NCI-H748 (cell line): Measurements from ENCODE around the gene HMOX2.

ENCODE experiments used
- DNase-seq: peaks from one replicate; lab custom pipeline; 2025; ENCODE audit not compliant: unreplicated experiment; lab: John Stamatoyannopoulos, UW

The HMOX2 gene

DNA sequence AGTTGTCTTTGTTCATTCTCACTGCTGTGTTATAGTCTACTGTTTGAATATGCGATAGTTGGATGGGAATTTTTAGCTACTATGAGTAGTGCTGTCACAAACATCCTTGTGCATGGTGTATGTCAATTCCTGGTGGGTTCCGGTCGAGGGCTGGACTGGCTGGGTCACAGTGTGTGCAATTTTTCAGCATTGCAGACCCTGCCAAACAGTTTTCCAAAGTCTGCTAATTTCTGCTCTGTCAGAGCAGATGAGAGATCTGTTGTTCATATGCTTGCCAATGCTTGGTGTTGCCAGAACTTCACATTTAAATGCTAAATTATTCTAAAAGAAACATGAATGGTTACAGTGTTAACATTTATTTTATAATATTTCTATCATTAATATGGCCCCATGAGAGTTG, 76.3 kb downstream of the HMOX2 start:
- DNase-seq, result no peak

DNA sequence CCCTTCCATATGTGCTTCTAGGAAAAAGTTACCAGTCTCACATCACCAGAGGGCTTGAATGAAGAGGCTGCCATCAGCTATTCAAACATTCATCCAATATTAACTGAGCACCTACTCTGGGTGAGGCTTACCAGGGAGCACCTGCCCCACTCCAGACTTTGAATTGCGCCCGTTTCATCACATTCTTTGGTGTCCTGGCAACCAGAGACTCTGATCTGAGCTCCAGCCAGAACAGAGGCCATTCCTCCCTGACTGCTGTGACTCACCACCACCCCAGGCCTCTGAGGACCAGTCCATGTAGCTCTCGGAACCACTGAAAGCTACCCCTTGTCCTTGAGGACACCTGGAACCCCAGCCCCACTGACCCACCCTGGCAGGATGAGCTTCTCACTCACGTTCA, 79.9 kb downstream of the HMOX2 start, which contains the start of gene C16orf96:
Gene C16orf96, plus strand, starts transcription at position 229 of the 400 bp plus-strand sequence. Its CDS starts 150 bp downstream, at position 379.
- DNase-seq, result no peak

DNA sequence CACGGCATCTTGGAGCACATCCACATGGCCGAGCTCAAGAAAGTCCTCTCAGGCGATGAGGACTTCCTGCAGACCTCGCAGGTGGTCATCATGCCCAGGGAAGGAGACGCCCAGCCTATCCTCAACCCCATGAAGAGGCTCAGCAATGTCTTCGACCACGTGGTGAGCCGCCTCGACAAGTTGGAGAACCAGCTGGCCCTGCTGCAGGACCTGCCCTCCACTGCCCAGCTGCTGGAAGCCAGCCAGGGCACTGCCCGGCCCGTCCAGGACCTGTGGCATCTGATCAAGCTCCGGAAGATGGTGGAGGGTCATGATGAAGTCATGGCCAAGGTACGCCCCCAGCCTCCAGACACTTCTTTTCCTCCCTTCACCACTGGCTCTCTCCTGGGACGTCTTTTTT, 80.4 kb downstream of the HMOX2 start:
- DNase-seq, result no peak

DNA sequence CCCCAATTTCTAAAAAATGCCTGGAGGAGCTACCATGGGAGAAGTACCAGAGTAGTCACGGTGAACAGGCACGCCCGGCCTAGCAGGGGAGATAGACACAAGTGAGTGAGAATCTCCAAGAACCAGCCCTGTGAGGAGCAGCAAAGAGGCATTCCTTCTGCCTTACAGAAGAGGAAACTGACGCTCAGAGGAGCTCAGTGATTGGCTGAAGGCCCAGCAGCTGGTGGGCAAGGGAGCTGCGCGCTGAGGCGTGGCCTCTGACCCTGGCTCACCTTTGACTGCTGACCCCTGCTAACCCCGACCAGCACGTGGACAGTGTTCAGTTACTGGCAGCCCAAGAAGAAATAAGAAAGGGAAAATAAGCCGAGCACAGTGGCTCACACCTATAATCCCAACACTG, 81.8 kb downstream of the HMOX2 start:
- DNase-seq, result no peak
